GM12873 (cell line): ENCODE data around the gene RBBP7.

ENCODE experiments used
- TF ChIP-seq, protein P1 (sequence below): IDR thresholded peaks from 2 replicates; pipeline ENCODE4 v1.5.1; 2012; ENCODE audit warnings: low read depth, mild to moderate bottlenecking, moderate library complexity, low read length, control low read depth; ENCODE audit not compliant: insufficient read depth; ENCODE audit errors: missing control alignments

The RBBP7 gene

DNA sequence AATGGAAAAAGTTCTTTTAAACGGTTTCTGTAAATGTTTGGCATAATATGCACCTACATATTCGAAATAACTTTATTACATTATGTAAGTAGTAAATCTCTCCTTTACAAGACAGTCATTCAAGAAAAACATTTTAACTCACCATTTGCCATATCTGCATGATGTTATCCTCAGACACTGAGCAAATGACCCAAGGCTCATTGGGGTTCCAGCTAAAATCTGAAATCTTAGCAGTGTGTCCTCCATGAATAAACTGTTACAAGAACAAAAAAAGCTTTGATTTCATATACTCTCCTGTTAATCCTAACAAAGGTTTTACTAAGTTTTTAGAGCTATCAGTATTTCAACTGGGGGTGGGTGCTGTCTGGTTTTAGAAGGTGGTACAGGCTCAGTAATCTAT, 24.5 kb downstream of the RBBP7 start:
- TF ChIP-seq, protein P1, sequence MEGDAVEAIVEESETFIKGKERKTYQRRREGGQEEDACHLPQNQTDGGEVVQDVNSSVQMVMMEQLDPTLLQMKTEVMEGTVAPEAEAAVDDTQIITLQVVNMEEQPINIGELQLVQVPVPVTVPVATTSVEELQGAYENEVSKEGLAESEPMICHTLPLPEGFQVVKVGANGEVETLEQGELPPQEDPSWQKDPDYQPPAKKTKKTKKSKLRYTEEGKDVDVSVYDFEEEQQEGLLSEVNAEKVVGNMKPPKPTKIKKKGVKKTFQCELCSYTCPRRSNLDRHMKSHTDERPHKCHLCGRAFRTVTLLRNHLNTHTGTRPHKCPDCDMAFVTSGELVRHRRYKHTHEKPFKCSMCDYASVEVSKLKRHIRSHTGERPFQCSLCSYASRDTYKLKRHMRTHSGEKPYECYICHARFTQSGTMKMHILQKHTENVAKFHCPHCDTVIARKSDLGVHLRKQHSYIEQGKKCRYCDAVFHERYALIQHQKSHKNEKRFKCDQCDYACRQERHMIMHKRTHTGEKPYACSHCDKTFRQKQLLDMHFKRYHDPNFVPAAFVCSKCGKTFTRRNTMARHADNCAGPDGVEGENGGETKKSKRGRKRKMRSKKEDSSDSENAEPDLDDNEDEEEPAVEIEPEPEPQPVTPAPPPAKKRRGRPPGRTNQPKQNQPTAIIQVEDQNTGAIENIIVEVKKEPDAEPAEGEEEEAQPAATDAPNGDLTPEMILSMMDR, result no peak

DNA sequence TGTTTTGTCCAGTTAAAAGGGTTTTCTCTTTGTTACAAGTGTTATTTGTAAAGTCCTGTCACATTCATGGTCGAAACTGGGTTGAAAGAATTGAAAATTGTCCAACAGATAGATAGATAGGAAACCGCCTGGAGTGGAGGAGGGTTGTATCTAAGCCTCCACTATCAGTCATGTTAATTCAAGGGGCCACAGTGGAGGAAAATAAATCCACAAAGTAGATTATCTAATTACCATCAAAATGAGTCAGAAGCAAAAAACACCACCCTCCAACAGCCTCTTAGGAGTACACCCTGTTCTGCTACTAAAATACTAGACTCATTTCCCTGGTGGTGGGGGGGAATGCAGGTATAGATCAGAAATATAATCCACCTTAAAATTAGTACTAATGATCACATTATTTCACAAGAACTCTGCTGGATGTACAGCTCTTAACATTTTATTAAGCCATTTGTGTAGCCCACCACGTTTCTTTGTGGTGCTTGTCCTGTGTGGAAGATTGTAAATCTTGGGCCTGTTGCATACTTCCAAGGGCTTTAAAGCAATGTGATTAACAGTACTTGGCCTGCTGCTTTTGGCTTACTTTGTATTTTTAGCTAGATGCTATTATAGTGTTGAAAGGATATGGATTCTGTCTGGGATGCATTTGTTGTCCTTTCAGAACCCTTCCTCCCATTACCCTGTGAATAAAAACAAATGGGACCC, 26.8 kb downstream of the RBBP7 start:
- TF ChIP-seq, protein P1, result no peak

- TF ChIP-seq, protein P1, result no peak
Observed at GRCh38 chrX:16842684-16843083, 27.5 kb downstream of the RBBP7 start.

DNA sequence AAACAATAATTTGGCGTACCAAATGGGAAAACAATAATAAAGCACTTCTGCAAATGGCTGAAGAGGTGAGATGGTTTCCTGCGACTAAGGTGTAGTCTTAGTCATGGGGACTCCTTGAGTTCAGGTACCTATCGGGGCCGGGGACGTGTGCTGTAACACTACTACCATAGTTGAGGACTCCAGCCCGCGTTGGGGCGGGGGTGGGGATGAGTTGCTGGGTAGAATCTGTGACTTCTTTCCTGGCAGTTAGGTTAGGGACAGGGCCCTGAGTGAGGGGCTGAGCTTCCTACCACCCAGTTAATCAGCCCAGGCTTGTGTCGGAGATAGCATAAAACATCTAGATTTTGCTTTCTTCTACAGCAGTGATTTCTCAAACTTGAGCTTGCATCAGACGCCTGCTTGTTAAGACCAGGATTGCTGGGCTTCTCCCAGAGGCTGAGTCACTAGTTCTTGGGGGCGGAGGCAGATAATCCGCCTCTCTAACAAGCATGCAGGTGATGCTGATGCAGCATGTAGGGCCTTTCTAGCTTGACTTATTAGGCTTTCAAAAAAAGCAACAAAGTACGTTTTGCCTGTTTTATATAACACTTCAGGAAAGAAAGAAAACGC, 30.2 kb downstream of the RBBP7 start:
- TF ChIP-seq, protein P1, result no peak

- TF ChIP-seq, protein P1, result no peak
Observed at GRCh38 chrX:16839219-16839851, 30.8 kb downstream of the RBBP7 start.

GRCh38 chrX:16838202-16839066, 31.7 kb downstream of the RBBP7 start:
- TF ChIP-seq, protein P1, result no peak

DNA sequence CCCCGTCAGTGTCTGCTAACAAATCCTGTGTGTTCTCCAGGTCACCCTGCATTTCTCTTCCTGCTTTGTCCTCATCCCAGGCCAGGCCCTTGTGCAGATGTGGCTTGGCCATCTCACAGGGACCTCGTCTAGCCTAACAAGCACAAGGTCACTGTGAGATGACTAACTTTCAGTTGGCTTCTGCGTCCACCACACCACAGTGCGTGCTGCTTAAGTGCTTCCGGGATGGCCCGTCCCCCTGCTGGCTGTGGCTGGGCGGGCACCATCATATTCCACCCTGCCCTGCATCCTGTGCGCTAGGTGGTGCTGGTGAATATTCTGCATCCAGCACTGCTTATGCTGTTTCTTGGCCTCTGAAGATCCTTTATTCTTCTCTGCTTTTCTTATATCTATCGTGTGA, 33.8 kb downstream of the RBBP7 start:
- TF ChIP-seq, protein P1, result peak; percentile 39
